ENCODE data around the gene MSH4.
"Not testable (repeated sequence)": the region's sequence is repeated elsewhere in the genome, so short reads cannot be mapped to it uniquely, and the experiment has no call there.

The MSH4 gene

DNA sequence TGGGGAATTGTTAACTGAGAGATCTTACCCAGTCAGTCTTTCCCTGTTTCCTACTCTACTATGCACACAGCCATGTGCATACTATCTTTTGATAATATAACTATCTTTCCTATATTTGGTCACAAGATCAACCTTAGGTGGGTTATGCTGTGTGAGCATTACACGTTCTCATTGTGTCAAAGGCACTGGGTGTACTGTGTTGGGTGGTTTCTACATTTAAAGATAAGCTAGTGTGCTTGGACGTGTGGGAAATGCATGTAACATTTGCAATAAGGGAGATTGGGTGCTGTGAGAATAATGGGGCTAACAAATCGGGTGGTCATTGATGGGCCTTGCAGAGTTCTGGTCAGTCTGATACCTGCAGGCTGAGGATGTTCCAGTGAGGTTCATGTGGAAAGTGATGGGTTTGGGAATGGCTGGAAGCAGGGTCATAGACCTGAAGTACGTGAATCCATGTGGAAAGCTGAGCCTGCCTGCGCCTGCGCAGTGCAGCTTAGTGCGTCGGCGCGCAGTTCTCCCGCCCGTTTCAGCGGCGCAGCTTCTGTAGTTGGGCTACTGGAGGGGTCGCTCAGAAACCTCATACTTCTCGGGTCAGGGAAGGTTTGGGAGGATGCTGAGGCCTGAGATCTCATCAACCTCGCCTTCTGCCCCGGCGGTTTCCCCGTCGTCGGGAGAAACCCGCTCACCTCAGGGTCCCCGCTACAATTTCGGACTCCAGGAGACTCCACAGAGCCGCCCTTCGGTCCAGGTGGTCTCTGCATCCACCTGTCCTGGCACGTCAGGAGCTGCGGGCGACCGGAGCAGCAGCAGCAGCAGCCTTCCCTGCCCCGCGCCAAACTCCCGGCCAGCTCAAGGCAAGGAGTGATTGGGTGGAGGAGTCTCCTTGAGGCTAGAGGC lies at the start of gene MSH4:
MSH4 (plus strand) TSS at position 507 of the 897 bp plus-strand sequence; CDS start at position 611, 104 bp downstream.
- DNase-seq = no peak

DNA sequence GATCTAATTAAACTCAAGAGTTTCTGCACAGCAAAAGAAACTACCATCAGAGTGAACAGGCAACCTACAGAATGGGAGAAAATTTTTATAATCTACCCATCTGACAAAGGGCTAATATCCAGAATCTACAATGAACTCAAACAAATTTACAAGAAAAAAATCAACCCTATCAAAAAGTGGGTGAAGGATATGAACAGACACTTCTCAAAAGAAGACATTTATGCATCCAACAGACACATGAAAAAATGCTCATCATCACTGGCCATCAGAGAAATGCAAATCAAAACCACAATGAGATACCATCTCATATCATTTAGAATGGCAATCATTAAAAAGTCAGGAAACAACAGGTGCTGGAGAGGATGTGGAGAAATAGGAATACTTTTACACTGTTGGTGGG lies 39.5 kb upstream of the MSH4 start:
- DNase-seq = not testable (repeated sequence)

DNA sequence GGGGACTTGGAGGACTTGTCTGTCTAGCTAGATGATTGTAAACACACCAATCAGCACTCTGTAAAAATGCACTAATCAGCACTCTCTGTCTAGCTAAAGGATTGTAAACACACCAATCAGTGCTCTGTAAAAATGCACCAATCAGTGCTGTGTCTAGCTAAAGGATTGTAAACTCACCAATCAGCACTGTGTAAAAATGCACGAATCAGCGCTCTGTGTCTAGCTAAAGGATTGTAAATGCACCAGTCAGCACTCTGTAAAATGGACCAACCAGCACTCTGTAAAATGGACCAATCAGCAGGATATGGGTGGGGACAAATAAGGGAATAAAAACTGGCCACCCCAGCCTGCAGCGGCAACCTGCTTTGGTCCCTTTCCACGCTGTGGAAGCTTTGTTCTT lies 38.1 kb upstream of the MSH4 start:
- not testable (repeated sequence) for DNase-seq

DNA sequence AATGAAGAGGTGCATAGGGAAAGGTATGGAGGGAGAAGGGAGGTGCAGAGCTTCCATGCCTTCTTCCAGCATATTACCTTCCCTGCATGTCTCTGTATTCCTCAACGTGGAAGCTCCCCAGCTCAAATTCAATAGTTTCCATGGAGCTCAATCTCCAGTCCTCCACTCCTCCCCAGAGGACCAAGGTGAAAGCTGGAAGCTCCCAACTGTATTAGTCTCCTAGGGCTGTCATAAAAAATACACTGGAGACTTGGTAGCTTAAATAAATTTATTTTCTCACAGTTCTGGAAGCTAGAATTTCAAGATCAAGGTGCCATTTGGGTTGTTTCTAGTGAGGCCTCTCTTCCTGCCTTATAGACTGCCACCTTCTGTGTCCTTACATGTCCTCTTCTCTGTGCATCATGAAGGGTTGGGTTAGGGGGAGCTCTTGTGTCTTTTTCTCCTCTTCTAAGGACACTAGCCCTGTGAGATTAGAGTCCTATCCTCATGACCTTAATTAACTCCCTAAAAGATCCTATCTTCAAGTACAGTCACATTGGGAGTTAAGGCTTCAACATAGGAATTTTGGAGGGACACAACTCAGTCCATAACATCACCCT lies 32.5 kb upstream of the MSH4 start:
- no peak for DNase-seq

DNA sequence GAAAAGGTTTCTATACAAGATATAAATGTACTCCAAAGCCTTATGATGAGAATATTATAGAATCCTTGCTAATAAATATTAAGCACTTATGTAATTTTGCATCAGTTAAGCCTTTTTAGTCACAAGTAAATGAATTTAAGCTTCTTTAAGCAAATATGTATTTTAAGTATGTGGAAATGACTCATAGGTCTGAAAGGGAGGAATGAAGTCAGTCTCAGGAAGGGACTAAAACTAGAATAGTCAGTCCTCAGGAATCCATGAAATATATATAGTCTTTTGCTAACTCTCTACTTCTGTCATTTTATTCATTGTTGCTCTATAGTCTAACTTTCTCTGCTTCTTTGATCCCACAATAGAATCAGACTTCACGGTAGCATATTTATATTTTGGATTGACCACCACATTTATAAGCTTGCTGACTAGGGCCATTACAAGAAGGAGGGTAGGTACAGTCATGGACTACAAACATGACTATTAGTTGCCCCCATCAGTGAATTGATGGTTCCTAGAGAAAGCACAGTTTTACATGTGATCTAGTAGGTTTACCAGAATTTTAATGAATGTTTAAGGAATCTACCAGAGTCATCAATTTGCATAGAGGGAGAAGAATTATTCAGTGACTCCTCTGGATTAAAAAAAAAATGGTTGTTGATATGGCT lies 30.9 kb upstream of the MSH4 start:
- DNase-seq = no peak

DNA sequence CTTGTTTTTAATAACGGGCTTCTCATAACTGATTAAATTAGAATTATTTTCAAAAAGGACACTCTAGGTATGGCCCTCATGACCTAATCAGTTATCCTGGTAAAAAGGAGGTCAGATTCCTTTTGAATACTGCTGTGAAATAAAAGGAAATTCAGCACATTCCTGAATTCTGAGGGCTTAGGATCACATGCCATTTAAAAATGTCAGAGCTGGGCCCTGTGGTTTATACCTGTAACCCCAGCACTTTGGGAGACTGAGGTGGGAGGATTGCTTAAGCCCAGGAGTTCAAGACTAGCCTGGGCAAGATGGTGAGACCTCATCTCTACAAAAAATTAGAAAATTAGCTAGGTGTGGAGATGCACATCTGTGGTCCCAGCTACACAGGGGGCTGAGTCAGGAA lies 28.7 kb upstream of the MSH4 start:
- no peak for DNase-seq

DNA sequence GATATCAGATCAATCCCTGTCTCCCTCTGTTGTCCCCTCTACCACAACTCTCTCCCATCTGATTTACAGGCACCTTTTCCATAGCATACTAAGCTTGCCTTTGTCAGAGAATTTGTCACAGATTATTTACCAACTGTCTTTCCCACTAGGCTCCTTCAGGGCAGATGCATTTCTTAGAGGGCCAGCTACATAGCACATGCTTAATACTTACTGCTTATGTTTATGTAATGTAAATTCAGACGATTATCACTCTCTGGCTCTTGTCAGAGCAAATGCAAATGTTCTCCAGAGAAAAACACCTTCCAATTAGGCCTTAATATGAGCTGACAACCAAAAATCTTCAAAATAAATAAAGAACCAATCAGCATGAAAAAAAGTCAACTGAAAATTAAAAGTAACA lies 25.9 kb upstream of the MSH4 start:
- no peak for DNase-seq

DNA sequence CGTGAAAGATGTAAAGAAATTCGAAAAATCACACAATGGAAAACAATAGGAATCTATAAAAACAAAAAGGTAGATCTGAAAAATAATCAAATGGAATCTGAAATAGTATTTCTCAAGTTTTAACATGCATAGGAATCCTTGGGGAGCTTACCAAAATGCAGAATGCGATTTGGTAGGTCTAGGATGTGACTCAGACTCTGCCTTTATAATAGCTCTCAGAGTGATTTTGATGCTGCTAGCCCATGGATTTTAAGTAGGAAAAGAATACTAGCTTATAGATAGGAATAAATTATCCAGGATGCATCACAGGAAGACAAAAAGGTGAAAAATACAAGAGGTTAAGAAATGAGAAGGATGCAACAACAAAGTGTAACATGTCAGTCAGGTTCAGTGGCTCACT lies 24.7 kb upstream of the MSH4 start:
- DNase-seq = no peak

DNA sequence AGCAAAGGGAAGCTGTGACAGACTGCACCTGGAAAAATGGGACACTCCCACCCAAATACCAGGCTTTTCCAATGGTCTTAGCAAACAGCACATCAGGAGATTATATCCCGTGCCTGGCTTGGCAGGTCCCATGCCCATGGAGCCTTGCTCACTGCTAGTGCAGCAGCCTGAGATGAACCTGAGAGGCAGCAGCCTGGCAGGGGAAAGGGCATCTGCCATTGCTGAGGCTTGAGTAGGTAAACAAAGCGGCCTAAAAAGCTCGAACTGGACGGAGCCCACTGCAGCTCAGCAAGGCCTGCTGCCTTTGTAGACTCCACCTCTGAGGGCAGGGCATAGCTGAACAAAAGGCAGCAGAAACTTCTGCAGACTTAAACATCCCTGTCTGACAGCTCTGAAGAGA lies 18.9 kb upstream of the MSH4 start:
- DNase-seq = not testable (repeated sequence)

DNA sequence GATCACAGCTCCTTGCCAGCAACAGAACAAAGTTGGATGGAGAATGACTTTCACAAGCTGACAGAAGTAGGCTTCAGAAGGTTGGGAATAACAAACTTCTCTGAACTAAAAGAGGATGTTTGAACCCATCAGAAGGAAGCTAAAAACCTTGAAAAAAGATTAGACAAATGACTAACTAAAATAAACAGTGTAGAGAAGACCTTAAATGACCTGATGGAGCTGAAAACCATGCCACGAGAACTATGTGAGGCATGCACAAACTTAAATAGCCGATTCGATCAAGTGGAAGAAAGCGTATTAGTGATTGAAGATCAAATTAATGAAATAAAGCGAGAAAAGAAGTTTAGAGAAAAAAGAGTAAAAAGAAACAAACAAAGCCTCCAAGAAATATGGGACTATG lies 18.0 kb upstream of the MSH4 start:
- not testable (repeated sequence) for DNase-seq

DNA sequence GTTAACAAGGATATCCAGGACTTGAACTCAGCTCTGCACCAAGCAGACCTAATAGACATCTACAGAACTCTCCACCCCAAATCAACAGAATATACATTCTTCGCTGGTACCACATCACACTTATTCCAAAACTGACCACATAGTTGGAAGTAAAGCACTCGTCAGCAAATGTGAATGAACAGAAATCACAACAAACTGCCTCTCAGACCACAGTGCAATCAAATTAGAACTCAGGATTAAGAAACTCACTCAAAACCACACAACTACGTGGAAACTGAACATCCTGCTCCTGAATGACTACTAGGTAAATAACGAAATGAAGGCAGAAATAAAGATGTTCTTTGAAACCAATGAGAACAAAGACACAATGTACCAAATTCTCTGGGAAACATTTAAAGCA lies 16.5 kb upstream of the MSH4 start:
- DNase-seq = not testable (repeated sequence)

DNA sequence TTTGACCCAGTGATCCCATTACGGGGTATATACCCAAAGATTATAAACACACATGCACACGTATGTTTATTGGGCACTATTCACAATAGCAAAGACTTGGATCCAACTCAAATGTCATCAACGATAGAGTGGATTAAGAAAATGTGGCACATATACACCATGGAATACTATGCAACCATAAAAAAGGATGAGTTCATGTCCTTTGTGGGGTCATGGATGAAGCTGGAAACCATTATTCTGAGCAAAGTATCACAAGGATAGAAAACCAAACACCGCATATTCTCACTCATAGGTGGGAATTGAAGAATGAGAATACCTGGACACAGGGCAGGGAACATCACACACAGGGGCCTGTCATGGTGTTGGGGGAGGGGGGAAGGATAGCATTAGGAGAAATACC lies 12.8 kb upstream of the MSH4 start:
- not testable (repeated sequence) for DNase-seq

DNA sequence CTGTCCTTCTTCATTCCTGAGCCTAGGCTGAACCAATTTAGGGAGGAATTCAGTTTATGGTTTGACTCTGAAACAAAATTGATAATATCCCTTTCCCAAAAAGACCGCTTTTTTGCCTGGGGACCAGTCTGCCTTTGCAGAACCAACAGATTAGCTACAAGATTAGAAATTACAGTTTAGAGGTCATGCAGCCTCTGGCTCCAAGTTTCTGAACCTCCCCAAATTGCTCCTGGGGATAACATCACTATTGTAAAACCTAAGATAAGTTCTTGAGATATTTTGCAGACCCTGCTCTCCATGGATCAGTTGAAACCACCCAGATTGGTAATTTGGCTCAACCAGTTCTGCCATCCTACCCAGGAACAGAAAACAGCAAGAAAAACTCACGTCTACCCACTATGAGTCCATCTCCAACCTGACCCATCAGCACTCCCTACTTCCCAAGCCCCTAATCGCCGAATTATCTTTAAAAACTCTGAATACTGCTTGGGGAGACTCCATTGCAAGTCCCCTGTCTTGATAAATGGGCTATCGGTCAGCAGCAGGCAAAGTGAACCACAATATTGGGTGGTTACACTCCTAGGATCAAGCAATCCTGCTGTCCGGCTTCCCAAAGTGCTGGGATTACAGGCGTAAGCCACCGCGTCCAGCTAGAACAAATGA lies 11.2 kb upstream of the MSH4 start:
- no peak for DNase-seq

DNA sequence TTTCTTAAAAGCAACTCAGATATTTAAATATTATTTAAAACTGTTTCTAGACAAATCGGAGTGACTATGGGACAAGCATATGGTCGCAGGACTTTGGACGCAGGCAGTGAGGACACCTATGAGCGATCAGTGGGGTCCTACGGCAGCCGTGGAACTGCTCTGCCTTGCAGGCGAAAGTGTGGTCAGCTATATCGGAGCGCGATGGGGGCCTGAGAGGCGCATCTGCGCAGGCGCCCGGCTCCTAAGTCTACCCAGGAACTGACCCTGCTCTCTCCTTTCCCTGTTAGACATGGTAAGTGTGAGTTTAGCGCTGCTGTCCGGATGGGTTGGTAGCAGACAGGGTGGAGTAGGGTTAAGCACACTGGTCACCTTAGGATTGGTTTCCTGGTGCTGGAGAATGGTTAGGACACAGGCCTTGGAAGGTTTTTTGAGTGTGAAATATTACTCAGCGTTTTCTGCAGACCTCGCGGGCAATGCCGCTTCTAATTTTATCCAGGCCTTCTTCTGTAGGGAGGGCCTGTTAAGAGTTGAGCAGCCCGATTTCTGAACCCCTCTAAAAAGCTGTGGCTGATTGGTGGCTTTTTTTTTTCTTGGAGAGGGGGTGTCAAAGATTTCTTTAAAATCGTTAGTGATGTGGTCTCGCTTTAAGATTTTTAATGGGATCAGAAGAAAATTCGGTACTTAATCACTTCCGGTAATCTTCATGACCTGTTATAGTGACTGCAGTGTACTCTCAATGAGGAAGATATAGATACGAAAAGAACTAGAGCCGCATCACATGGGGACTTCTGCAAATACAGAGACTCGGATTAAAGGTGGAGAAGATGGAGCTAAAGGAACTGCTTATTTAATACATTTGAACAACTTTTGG lies 10.5 kb upstream of the MSH4 start, which contains the start of gene RABGGTB:
RABGGTB (plus strand) TSS at position 274 of the 871 bp plus-strand sequence; CDS start at position 290, 16 bp downstream.
- DNase-seq = peak; percentile 93

DNA sequence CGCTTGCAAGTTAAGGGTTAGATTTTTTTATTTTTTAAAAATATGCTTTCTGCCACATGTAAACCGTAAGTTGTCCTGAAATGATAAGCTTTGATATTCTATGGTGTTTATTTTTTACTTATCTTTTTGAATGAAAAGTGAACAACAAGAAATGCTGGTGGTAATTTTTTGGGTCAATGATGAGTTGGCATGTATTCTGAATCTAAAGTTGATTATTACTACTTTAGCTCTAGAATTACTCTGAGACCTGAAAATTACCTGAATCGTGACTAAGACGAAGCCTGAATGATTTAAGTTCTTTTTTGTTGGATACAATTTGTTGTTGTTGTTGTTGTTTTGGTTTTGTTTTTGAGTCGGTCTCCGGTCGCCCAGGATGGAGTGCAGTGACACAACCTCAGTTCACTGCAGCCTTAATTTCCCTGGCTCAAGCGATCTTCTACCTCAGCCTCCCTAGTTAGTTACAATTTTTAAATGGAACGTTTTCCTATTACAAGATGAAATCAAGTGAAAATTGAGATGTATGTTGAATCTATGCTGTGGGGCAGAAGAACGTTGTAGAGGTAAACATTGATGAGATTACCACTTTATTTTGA lies 9.7 kb upstream of the MSH4 start:
- DNase-seq = no peak

DNA sequence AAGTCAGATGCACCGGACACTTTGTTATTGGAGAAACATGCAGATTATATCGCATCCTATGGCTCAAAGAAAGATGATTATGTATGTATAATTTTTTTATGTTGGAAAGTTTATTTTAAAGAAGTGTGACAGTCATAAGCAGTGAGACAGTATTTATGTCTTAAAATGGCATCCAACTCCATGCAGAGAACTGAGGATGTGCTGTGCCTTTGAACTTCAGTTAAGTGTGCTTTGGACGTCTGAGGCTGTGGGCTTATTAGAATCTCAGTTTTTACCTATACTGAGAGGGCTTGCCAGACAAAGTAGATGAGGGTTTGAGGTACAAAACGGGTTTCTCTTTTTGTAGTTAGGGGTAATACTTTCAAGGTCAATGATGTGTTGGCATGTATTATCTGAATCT lies 9.2 kb upstream of the MSH4 start:
- DNase-seq = no peak

DNA sequence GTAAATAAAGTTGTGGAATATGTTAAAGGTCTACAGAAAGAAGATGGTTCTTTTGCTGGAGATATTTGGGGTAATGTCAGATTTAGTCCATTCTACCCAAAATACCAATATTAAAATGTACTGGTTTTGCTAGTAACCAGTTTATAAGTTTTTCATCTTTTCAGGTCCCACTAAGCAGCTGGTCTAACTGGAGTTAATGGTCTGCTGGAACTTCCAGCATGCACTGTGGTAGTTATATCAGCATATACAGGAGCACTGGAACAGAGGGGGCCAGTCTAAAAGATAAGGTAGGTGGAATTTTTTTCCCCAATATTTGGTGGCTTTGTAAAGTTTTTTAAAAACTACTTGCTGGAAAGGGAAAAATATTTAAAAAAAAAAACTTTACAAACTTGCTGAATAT lies 6.7 kb upstream of the MSH4 start:
- no peak for DNase-seq

DNA sequence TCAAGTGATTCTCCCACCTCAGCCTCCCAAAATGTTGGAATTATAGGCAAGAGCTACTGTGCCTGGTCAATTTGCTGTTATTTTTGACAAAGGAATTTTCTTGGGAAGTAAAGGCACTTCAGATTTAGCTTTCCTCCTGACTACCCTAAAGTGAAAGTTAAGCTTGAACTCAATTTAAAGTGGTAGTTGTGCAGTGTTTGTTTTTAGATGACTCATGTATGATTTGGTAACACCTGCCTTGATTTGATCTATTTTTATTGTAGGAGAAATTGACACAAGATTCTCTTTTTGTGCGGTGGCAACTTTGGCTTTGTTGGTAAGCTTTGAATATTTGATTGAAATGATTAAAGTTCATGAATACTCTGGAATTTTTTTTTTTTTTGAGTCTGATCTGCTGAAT lies 5.7 kb upstream of the MSH4 start:
- DNase-seq = no peak

DNA sequence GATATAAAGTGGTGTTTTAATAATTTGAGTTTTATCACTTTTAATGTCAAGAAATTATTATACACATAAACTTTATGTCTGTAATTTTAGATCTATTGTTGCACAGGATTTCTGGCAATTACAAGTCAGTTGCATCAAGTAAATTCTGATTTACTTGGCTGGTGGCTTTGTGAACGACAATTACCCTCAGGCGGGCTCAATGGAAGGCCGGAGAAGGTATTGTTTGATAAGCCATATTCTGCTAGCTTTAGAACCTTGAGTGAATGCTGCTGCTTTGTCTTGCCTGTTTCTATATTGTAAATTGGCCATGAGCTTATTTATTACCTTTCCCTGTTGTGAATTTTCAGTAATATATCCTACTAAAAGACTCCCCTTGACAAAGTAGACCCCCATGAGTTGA lies 4.6 kb upstream of the MSH4 start:
- DNase-seq = no peak

DNA sequence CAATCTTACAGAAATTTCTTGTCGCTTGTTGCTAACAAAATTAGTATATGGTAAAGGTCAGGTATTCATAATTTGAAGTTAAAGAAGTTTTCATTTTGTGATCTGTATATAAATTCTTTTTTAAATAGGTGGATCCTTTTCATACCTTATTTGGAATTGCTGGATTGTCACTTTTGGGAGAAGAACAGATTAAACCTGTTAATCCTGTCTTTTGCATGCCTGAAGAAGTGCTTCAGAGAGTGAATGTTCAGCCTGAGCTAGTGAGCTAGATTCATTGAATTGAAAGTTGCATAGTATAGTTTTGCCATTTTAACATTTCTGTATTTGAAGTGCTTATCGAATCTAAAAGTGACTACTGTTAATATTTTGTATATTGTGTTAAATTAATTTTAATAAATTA lies 2.3 kb upstream of the MSH4 start:
- no peak for DNase-seq

DNA sequence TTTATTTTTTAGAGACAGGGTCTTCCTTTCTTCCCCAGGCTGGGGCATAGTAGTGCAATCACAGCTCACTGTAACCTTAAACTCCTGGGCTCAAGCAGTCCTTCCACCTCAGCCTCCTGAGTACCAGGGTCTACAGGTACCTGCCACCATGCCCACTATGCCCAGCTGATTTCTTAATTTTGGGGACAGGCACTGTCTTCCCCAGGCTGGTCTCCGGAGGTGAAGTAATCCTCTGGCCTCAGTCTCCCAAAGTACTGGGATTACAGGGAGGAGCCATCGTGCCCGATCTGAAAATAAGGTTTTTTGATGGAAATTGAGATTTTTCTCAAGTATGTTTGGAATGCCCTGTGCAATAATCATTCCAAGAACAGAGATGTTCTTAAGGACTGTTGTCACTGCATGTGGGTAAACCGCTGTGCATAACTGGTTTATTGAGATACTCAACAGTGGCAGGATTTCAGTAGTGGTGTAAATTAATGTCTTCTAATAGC lies 934 bp upstream of the MSH4 start:
- DNase-seq = no peak

DNA sequence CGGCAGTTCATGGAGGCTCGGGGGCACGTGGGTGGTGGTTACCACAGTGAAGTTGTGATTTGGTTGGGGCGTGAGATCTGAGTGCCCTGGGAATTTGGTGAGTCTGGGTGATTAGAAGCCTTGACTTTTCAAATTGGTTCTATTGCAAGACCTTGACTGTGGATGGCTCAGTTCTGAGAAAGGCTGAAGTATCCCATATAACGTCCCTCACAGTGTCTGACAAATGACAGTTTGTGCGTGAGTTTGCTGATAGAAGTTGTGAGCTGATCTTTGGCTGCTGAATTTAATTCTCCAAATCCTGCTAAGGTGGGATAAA lies 549 bp downstream of the MSH4 start:
- no peak for DNase-seq
